Activated CD4-positive, alpha-beta T cell treated with anti-CD3 and anti-CD28 coated beads for 48 hours (primary cell): ENCODE measurements around the gene PNLIP.

Experiments used
- DNase-seq: peaks from one replicate; pipeline ENCODE4 v3.0.0-alpha.2; 2020

The PNLIP gene

DNA sequence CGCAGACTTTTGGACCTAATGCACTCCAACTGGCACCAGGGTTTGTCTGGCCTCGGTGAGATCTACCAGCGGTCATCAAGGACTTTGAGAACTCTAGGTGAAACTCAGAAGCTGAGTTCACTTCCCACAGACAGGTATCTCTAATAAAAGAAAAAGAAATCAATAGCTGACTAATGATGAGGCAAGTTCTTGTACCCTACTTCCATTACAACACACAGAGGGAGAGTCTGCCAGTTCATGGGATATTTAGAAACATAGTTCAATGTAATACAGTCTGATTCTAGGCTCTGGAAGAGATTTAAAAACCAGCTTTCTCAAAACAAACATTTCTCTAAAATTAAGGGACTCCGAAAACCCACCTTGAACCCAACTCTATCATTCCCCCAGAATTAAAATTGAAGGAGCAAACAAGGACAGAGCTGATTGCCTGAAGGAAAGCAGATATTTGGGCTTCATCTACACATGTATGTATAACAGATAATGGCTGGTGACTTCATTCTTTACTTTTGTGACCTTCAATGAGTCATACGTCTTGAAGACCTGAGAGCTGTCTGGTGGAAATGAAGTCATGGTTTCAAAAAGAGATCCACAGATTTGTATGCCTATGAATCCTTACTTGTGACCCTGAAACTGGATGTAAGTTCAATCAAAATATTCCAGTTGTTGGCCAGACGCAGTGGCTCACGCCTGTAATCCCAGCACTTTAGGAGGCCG, 42.3 kb downstream of the PNLIP start:
- DNase-seq, result no peak

- no peak for DNase-seq
Observed at GRCh38 chr10:116588995-116589394, 43.3 kb downstream of the PNLIP start.

- DNase-seq, result no peak
Observed at GRCh38 chr10:116589926-116590325, 44.2 kb downstream of the PNLIP start.

DNA sequence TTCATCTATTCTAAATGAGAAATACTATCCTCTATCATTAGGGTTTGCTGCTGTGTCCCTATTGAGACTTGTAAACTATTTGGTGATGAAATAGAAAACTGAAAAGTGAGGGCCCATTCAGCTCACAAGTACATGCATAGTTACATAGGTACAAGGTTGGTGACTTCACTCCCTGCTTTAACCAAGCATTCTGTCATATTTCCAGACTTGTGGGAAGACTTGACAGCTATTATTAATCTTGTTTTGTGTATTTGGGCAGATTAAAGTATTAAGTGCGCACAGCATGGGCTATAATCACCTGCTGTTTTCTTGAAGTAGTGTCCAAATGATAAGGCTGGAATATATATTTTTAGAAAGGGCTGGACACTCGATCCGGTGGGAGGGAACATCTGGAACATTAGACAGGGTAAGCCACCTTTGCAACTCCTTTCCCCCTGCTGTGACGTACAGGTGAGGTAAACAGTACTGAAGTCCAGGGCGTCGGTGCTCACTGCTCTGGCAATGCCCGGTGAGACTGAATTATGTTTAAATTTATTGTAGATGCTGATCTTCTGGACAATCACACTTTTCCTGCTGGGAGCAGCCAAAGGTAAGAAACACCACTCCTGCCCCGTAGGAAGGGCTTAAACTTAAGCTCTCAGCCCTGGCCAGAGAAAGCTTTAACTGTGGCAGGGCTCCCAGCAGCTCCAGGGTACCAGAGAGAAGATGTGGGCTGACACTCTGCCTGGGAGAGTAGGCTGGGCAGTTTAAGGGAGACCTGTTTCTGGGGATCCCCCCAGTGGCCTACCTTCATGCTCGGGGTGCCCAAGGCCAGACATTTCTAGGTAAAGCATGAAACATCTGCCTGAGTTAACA, 45.1 kb downstream of the PNLIP start, which contains the start of gene PNLIPRP1:
PNLIPRP1 (plus strand) TSS at position 370 of the 855 bp plus-strand sequence; CDS start at position 541, 171 bp downstream.
- DNase-seq, result no peak

DNA sequence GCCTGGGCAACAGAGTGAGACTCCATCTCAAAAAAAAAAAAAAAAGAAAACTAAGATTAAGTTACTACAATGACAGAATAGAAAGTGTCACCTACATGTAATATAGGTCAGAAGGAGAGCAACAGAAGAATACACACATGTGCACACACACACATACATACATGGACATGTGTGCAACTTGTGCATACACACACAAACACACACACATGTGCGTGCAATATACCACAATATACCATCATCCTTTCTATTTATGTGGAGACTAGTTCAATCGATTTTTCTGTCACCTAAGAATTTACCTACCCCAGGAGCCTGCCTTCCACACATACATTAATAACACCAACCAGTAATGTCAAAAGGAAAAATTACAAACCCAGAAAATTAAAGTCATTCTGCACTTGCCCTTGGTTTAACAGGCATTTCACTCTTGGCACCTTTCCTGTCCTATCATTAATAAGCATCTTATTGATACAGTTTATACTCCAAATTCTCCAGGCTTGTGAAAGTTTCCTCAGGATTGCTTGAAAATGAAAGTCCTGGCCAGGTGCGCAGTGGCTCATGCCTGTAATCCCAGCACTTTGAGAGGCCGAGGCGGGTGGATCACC, 47.5 kb downstream of the PNLIP start:
- no peak for DNase-seq

- no peak for DNase-seq
Observed at GRCh38 chr10:116594525-116595035, 48.8 kb downstream of the PNLIP start.

DNA sequence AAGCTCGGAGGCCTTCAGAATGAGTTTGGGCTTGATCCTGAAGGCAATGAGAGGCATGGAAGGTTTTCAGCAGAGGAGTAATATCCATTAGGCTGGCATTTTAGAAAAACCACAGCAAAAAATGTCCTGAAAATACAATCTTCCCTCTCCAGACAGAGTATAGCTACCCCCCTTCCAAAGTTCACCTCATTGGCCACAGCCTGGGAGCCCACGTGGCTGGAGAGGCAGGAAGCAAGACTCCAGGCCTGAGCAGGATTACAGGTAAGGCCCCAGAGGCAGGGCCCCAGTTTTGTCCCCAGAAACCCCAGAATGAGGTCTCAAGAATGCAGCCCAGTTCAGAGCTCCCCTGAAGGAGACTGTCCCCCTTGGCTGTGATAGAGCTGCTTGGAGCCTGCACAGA, 50.3 kb downstream of the PNLIP start:
- DNase-seq, result no peak

DNA sequence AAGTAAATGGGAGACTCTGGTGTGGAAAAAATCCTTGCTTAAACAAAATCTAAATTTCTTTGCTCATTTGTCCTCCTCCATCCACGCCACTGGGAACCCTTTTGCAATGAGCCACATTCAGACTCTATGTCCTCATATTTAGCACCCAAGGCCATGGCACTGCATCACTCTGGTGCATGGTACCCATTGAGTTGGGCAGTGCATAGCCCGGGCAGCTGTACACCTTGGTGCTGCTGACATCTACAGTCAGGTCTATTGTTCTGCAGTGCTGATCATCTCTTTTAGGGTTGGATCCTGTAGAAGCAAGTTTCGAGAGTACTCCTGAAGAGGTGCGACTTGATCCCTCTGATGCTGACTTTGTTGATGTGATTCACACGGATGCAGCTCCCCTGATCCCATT, 51.8 kb downstream of the PNLIP start:
- DNase-seq, result no peak

DNA sequence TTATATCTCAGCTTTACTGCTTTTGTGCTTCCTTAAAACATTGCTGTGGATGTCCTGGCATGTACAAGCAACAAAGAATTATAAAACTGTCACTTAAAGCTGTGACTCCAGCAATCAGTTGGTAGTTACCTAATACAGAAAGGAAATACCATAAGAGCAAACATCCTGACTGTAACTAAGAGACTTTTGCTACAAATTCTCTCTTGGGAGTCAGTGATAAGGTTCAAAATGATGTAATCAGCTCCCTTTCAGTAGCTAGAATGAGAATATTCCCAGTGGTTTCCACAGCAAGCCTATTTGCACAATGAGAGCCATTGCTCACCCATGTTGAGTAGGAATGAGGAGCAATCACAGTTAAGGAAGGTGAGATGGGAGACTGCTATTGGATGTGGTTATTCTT, 52.6 kb downstream of the PNLIP start:
- DNase-seq, result no peak

DNA sequence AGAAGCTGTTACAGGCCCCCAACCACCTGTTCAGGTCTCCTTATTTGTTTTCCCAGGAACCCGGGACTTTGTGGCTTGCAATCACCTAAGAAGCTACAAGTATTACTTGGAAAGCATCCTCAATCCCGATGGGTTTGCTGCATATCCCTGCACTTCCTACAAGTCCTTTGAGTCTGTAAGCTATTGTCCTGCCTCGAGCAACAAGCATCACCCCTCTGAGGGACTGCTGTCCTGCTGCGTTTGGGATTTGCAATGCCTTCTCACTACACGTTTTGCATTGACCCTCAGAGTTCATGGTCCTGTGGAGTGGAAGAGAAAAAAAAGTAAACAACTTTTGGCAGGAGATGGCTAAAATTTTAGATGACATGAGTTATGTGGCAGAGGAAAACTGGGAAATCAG, 54.3 kb downstream of the PNLIP start:
- no peak for DNase-seq

GRCh38 chr10:116602648-116603400, 57.1 kb downstream of the PNLIP start:
- DNase-seq, result no peak

GRCh38 chr10:116606061-116606483, 60.3 kb downstream of the PNLIP start:
- no peak for DNase-seq

- no peak for DNase-seq
Observed at GRCh38 chr10:116607336-116607735, 61.6 kb downstream of the PNLIP start.

- DNase-seq, result no peak
Observed at GRCh38 chr10:116608686-116609594, 63.2 kb downstream of the PNLIP start.

GRCh38 chr10:116610443-116611152, 64.9 kb downstream of the PNLIP start:
- DNase-seq, result no peak

GRCh38 chr10:116611153-116611545, 65.4 kb downstream of the PNLIP start:
- no peak for DNase-seq

- no peak for DNase-seq
Observed at GRCh38 chr10:116612107-116612769, 66.5 kb downstream of the PNLIP start.

DNA sequence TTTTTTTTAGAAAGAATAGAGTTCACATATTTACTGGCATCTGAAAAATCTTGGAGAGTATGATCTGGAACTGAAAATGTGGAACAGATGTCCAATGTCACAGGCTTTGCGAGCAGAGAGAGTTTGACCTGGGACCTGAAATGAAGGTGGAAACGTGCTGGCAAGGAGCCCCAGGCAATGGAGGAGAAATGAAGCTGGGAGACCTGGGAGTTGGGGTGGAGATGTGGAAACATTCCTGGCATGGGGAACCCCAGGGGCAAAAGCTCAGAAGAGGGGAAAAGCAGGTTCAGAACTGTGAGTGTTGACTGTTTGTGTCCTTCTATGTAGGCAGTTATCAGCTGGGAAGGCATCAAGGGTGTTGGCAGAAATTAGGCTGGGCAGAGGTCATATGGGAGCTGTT, 67.7 kb downstream of the PNLIP start:
- DNase-seq, result no peak

DNA sequence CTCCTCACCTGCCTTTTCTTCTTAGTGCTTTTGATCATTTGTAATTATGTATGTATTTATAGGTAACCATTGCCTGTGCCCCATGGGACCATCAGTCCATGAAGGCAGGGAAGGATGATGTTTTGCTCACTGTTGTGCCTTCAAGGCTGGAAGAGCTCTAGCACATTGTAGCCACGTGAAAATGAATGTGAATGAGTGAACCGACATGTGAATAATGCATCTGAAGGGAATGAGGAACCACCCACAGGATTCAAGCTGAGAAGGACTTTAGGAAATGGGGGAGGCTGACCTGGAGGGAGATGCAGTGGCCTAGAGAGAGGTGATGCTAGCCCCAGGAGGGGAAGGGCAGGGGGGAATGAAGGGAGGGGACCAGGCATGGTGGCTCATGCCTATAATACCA, 69.1 kb downstream of the PNLIP start:
- DNase-seq, result no peak

DNA sequence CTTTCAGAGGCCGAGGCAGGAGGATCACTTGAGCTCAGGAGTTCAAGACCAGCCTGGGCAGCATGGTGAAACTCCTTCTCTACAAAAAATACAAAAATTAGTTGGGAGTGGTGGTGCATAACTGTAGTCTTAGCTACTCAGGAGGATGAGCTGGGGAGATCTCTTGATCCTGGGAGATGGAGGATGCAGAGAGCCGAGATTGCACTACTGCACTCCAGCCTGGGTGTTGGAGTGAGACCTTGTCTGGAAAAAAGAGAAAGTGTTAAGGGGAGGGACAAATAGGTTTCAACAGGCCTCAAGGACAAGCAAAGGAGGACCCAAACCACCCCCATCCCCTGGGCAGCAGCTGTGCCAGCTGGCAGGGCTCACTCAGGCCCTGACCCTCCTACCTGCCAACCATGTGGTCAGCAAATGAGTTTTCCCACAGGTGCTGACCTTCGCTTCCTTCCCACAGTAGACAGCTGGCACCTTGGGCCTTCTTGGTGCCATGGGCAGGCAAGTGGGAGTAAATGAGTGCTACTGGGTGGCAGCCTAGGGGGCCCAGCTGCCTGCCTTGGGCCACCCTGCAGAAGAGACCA, 69.6 kb downstream of the PNLIP start:
- DNase-seq, result no peak
